OCI-M2 (cell line): Measurements from ENCODE around the gene FBXL7.

Experiments
- DNase-seq: peaks from one replicate; lab custom pipeline; 2025; ENCODE audit not compliant: unreplicated experiment; lab: John Stamatoyannopoulos, UW

FBXL7 gene

GRCh38 chr5:15797116-15797515, 297.1 kb downstream of the FBXL7 start:
- no peak for DNase-seq

GRCh38 chr5:15798006-15798405, 298.0 kb downstream of the FBXL7 start:
- DNase-seq = no peak

GRCh38 chr5:15799014-15799413, 299.0 kb downstream of the FBXL7 start:
- no peak for DNase-seq

- no peak for DNase-seq
Observed at GRCh38 chr5:15799612-15800011, 299.6 kb downstream of the FBXL7 start.

GRCh38 chr5:15803280-15803679, 303.3 kb downstream of the FBXL7 start:
- no peak for DNase-seq

- no peak for DNase-seq
Observed at GRCh38 chr5:15806613-15807012, 306.6 kb downstream of the FBXL7 start.

- DNase-seq = no peak
Observed at GRCh38 chr5:15807248-15807647, 307.3 kb downstream of the FBXL7 start.

- no peak for DNase-seq
Observed at GRCh38 chr5:15807871-15808270, 307.9 kb downstream of the FBXL7 start.

- no peak for DNase-seq
Observed at GRCh38 chr5:15808577-15808976, 308.6 kb downstream of the FBXL7 start.

- DNase-seq = no peak
Observed at GRCh38 chr5:15819617-15820016, 319.6 kb downstream of the FBXL7 start.

GRCh38 chr5:15821506-15821905, 321.5 kb downstream of the FBXL7 start:
- no peak for DNase-seq

GRCh38 chr5:15823398-15823797, 323.4 kb downstream of the FBXL7 start:
- DNase-seq = no peak

- no peak for DNase-seq
Observed at GRCh38 chr5:15827741-15828140, 327.8 kb downstream of the FBXL7 start.

- no peak for DNase-seq
Observed at GRCh38 chr5:15831408-15831807, 331.4 kb downstream of the FBXL7 start.

GRCh38 chr5:15833365-15833764, 333.4 kb downstream of the FBXL7 start:
- DNase-seq = no peak

GRCh38 chr5:15834596-15835245, 334.7 kb downstream of the FBXL7 start:
- no peak for DNase-seq

- DNase-seq = no peak
Observed at GRCh38 chr5:15835514-15835913, 335.5 kb downstream of the FBXL7 start.

GRCh38 chr5:15837551-15838289, 337.7 kb downstream of the FBXL7 start:
- no peak for DNase-seq

GRCh38 chr5:15844253-15844652, 344.3 kb downstream of the FBXL7 start:
- DNase-seq = no peak

GRCh38 chr5:15844871-15845270, 344.9 kb downstream of the FBXL7 start:
- DNase-seq = no peak

GRCh38 chr5:15850536-15850935, 350.6 kb downstream of the FBXL7 start:
- DNase-seq = no peak

GRCh38 chr5:15850939-15851341, 351.0 kb downstream of the FBXL7 start:
- DNase-seq = no peak

- DNase-seq = no peak
Observed at GRCh38 chr5:15852217-15852616, 352.2 kb downstream of the FBXL7 start.
